SU-DHL-6 (cell line): ENCODE measurements around the gene TJP2.

Experiments used
- EZH2phosphoT487 ChIP-seq: fragments of 200-600 bp; sonication (generic), shearing (Covaris generic); conservative IDR thresholded peaks from 2 replicates; pipeline ENCODE4 v1.6.1; 2018; ENCODE audit warnings: mild to moderate bottlenecking, antibody characterized with exemption, low read length, moderate library complexity, mixed read lengths
- TF ChIP-seq, protein P1 (sequence below): fragments of 200-600 bp; sonication (generic); IDR thresholded peaks from one replicate; pipeline ENCODE4 v1.5.1; 2017; ENCODE audit warnings: antibody characterized with exemption, mild to moderate bottlenecking, low read length, moderate library complexity; ENCODE audit not compliant: insufficient read depth, poor library complexity, severe bottlenecking

DNA sequence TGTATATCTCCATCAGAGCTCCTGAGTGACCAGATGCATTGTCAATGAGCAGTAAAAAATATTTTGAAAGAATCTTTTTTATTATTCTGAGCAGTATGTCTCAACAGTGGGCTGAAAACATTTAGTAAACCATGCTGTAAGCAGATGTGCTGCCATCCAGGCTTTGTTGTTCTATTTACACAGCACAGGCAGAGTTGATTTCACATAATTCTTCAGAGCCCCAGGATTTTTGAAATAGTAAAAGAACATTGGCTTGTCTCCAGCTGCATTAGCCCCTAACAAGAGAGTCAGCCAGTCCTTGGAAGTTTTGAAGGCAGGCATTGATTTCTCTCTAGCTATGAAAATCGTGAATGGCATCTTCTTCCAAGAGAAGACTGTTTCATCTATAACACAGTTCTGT lies 125.7 kb downstream of the TJP2 start:
- no peak for TF ChIP-seq EZH2phosphoT487
- TF ChIP-seq, protein P1, sequence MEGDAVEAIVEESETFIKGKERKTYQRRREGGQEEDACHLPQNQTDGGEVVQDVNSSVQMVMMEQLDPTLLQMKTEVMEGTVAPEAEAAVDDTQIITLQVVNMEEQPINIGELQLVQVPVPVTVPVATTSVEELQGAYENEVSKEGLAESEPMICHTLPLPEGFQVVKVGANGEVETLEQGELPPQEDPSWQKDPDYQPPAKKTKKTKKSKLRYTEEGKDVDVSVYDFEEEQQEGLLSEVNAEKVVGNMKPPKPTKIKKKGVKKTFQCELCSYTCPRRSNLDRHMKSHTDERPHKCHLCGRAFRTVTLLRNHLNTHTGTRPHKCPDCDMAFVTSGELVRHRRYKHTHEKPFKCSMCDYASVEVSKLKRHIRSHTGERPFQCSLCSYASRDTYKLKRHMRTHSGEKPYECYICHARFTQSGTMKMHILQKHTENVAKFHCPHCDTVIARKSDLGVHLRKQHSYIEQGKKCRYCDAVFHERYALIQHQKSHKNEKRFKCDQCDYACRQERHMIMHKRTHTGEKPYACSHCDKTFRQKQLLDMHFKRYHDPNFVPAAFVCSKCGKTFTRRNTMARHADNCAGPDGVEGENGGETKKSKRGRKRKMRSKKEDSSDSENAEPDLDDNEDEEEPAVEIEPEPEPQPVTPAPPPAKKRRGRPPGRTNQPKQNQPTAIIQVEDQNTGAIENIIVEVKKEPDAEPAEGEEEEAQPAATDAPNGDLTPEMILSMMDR: no peak
